Right ventricle myocardium inferior (tissue), 1 donor: Measurements from ENCODE around the gene SYDE1. TPM values are rescaled to one million over a fixed set of nuclear protein-coding genes. Genes with fewer than 3 reads are reported as not detected.

Source experiments
- ATAC-seq: fragments of 200-7000 bp; cut with Tn5 transposase; one replicate; pipeline ENCODE4 v1.9.1; 2020; ENCODE audit warnings: mild to moderate bottlenecking, moderate library complexity
- DNase-seq: peaks from one replicate; pipeline ENCODE4 v3.0.0; 2021; ENCODE audit errors: missing footprints
- intact Hi-C: fragments of 100-400 bp; cut with DNase I; formaldehyde crosslinking; loops from one replicate; pipeline ENCODE4 v1.11.0; 2022
- total RNA-seq: library from RNA; stranded (reverse); fragmentation: NEBNext Ultra II Directional; extraction: Animal tissue kit (Norgen Biotek cat#: 25700); gene quantifications from one replicate; pipeline ENCODE4 v1.2.1, GENCODE V29; 2021
- donor health status: DM: no; HTN: yes; CAD: no; lungs with severe emphysema.

SYDE1 gene
- total RNA-seq, 1 donor from 2014 or later = 15.7 TPM

- no peak for DNase-seq
- intact Hi-C loops = no loop called here
- ATAC-seq = no peak
Observed at GRCh38 chr19:15147090-15147489, 39.9 kb downstream of the SYDE1 start.

GRCh38 chr19:15149737-15150136, 42.5 kb downstream of the SYDE1 start:
- ATAC-seq = no peak
- intact Hi-C loops = loop anchor here (2.0 kb wide), 2 partner anchors 49 to 57 kb away; no protein-coding TSS in a partner anchor
- DNase-seq = no peak

- ATAC-seq (no peak), DNase-seq (no peak)
- intact Hi-C loops = no loop called here
Observed at GRCh38 chr19:15154002-15154612, 46.9 kb downstream of the SYDE1 start.

GRCh38 chr19:15155296-15155695, 48.1 kb downstream of the SYDE1 start:
- intact Hi-C loops = no loop called here
- ATAC-seq (no peak), DNase-seq (no peak)

GRCh38 chr19:15156391-15156790, 49.2 kb downstream of the SYDE1 start:
- no peak for ATAC-seq
- no peak for DNase-seq
- intact Hi-C loops = no loop called here

GRCh38 chr19:15159251-15159650, 52.0 kb downstream of the SYDE1 start:
- ATAC-seq (no peak), DNase-seq (no peak)
- intact Hi-C loops = no loop called here

GRCh38 chr19:15161028-15161984, 54.1 kb downstream of the SYDE1 start:
- DNase-seq = no peak
- intact Hi-C loops = loop anchor here (5.0 kb wide), 1 partner anchor 396 kb away; no protein-coding TSS in a partner anchor
- ATAC-seq = no peak

Other genes with a start within 250 kb of the SYDE1 start
- gene OR7A17, start 221.3 kb upstream of the SYDE1 start, total RNA-seq = not detected
- not detected for gene OR7C2, start 165.9 kb upstream of the SYDE1 start, total RNA-seq
- not detected for gene SLC1A6, start 127.5 kb upstream of the SYDE1 start, total RNA-seq
- not detected for gene CASP14, start 57.9 kb upstream of the SYDE1 start, total RNA-seq
- gene OR1I1, start 25.2 kb upstream of the SYDE1 start, total RNA-seq = not detected
- gene NOTCH3, start 93.6 kb downstream of the SYDE1 start, total RNA-seq = 28.5 TPM
- gene EPHX3, start 125.0 kb downstream of the SYDE1 start, total RNA-seq = 0.14 TPM
- 56.5 TPM for gene BRD4, start 225.1 kb downstream of the SYDE1 start, total RNA-seq